Measurements from ENCODE around the gene PGAP2.
"Not testable (repeated sequence)": the region's sequence is repeated elsewhere in the genome, so short reads cannot be mapped to it uniquely, and the experiment has no call there.

Gene PGAP2

GRCh38 chr11:3807909-3808860, at the start of gene PGAP2:
Gene PGAP2, plus strand, starts transcription at chr11:3808560. Its CDS starts 2,700 bp downstream, at chr11:3811260.
- Histone ChIP-seq H3K4me3 (peak within 1 kb of the TSS; percentile 48 to 79 (median 58)), H3K27ac (peak within 1 kb of the TSS; percentile 54 to 90 (median 79))

GRCh38 chr11:3764266-3764665, 44.1 kb upstream of the PGAP2 start:
- H3K4me3 ChIP-seq = no peak overlapping the region
- H3K27ac ChIP-seq = no peak overlapping the region

GRCh38 chr11:3766836-3767235, 41.5 kb upstream of the PGAP2 start:
- not testable (repeated sequence) for H3K27ac ChIP-seq, H3K4me3 ChIP-seq

- Histone ChIP-seq H3K4me3 (no peak overlapping the region), H3K27ac (no peak overlapping the region)
Measured at GRCh38 chr11:3767536-3767935, 40.8 kb upstream of the PGAP2 start.

- Histone ChIP-seq H3K27ac (no peak overlapping the region), H3K4me3 (no peak overlapping the region)
Measured at GRCh38 chr11:3773180-3773579, 35.2 kb upstream of the PGAP2 start.

GRCh38 chr11:3775736-3776406, 32.5 kb upstream of the PGAP2 start:
- no peak overlapping the region for H3K4me3 ChIP-seq
- H3K27ac ChIP-seq = no peak overlapping the region

GRCh38 chr11:3781423-3781822, 26.9 kb upstream of the PGAP2 start:
- peak overlapping the region in 2 of 21 experiments; percentile 41 to 45 for H3K27ac ChIP-seq
- H3K4me3 ChIP-seq = no peak overlapping the region

- H3K27ac ChIP-seq = peak overlapping the region in 2 of 21 experiments; percentile 0 to 21
Measured at GRCh38 chr11:3782963-3783362, 25.4 kb upstream of the PGAP2 start.

GRCh38 chr11:3783611-3784010, 24.7 kb upstream of the PGAP2 start:
- no peak overlapping the region for H3K4me3 ChIP-seq
- H3K27ac ChIP-seq = peak overlapping the region in 5 of 21 experiments; percentile 13 to 82 (median 63)

More at GRCh38 chr11:3782963-3783362, 25.4 kb upstream of the PGAP2 start:
- no peak overlapping the region for H3K4me3 ChIP-seq

- Histone ChIP-seq H3K27ac (peak overlapping the region in 8 of 21 experiments; percentile 6 to 82 (median 34)), H3K4me3 (no peak overlapping the region)
Measured at GRCh38 chr11:3786781-3787428, 21.5 kb upstream of the PGAP2 start.

- not testable (repeated sequence) for H3K27ac ChIP-seq, H3K4me3 ChIP-seq
Measured at GRCh38 chr11:3794387-3794786, 14.0 kb upstream of the PGAP2 start.

- Histone ChIP-seq H3K27ac (peak overlapping the region in 5 of 21 experiments; percentile 19 to 97 (median 95)), H3K4me3 (peak overlapping the region in 4 of 7 experiments; percentile 64 to 90 (median 82))
Measured at GRCh38 chr11:3795131-3796001, 13.0 kb upstream of the PGAP2 start.

- Histone ChIP-seq H3K4me3 (peak overlapping the region in 6 of 7 experiments; percentile 64 to 93 (median 82)), H3K27ac (peak overlapping the region in 10 of 21 experiments; percentile 19 to 100 (median 96))
Measured at GRCh38 chr11:3796002-3796311, 12.4 kb upstream of the PGAP2 start.

- Histone ChIP-seq H3K4me3 (peak overlapping the region; percentile 64 to 93 (median 86)), H3K27ac (peak overlapping the region in 16 of 21 experiments; percentile 90 to 100 (median 97))
Measured at GRCh38 chr11:3796346-3796745, 12.0 kb upstream of the PGAP2 start.

- H3K27ac ChIP-seq = peak overlapping the region; percentile 85 to 100 (median 97)
- H3K4me3 ChIP-seq = peak overlapping the region; percentile 64 to 93 (median 86)
Measured at GRCh38 chr11:3796801-3797328, 11.5 kb upstream of the PGAP2 start.

- Histone ChIP-seq H3K4me3 (peak within 1 kb of the TSS; percentile 64 to 93 (median 86)), H3K27ac (peak within 1 kb of the TSS; percentile 85 to 100 (median 97))
Measured at GRCh38 chr11:3797329-3798090, 10.8 kb upstream of the PGAP2 start, which contains the start of gene NUP98. Gene NUP98, minus strand, starts transcription at chr11:3797554. Its CDS starts 15,437 bp downstream, at chr11:3782117.

- Histone ChIP-seq H3K4me3 (no peak overlapping the region), H3K27ac (peak overlapping the region in 3 of 21 experiments; percentile 6 to 97 (median 93))
Measured at GRCh38 chr11:3799143-3799542, 9.2 kb upstream of the PGAP2 start.

- no peak overlapping the region for H3K27ac ChIP-seq
Measured at GRCh38 chr11:3799873-3800272, 8.5 kb upstream of the PGAP2 start.

More at GRCh38 chr11:3799873-3800272, 8.5 kb upstream of the PGAP2 start:
- H3K4me3 ChIP-seq = no peak overlapping the region
